Astrocyte (in vitro differentiated cells and primary cell): ENCODE data around the gene ZNF497. TPM values are rescaled to one million over a fixed set of nuclear protein-coding genes. Genes with fewer than 3 reads are reported as not detected.

Experiments used
- DNase-seq: peaks from one replicate; pipeline ENCODE4 v3.0.0-alpha.2; 2010; ENCODE audit warnings: low read depth
- FAIRE-seq: peaks from 2 replicates; lab custom pipeline; 2011; peaks lifted over from hg19 to GRCh38; lab: Jason Lieb, UNC
- H2AFZ ChIP-seq: 2 replicates; pipeline ENCODE4 v1.6.0; 2012; ENCODE audit warnings: low read depth, low read length, inconsistent platforms
- H3K27ac ChIP-seq: 2 replicates; pipeline ENCODE4 v1.5.1; 2011; ENCODE audit warnings: low read depth, low read length, inconsistent platforms
- H3K27me3 ChIP-seq: 2 replicates; pipeline ENCODE4 v1.6.0; 2011; ENCODE audit warnings: low read length, inconsistent platforms; ENCODE audit not compliant: insufficient read depth
- H3K36me3 ChIP-seq: 2 replicates; pipeline ENCODE4 v1.5.1; 2011; ENCODE audit warnings: low read length, inconsistent platforms; ENCODE audit not compliant: insufficient read depth
- H3K4me1 ChIP-seq: 2 replicates; pipeline ENCODE4 v1.5.1; 2011; ENCODE audit warnings: low read length, inconsistent platforms; ENCODE audit not compliant: insufficient read depth
- H3K4me2 ChIP-seq: 2 replicates; pipeline ENCODE4 v1.6.0; 2012; ENCODE audit warnings: low read length, inconsistent platforms
- H3K4me3 ChIP-seq: 2 replicates; pipeline ENCODE4 v1.5.1; 2011; ENCODE audit warnings: low read depth, mild to moderate bottlenecking, low read length, inconsistent platforms; ENCODE audit not compliant: insufficient read depth
- H3K79me2 ChIP-seq: 2 replicates; pipeline ENCODE4 v1.6.0; 2012; ENCODE audit warnings: mild to moderate bottlenecking, low read length, inconsistent platforms; ENCODE audit not compliant: insufficient read depth
- H3K9ac ChIP-seq: 2 replicates; pipeline ENCODE4 v1.6.0; 2012; ENCODE audit warnings: mild to moderate bottlenecking, low read length, inconsistent platforms
- H3K9me3 ChIP-seq: 2 replicates; pipeline ENCODE4 v1.5.1; 2012; ENCODE audit warnings: low read depth, mild to moderate bottlenecking, low read length, inconsistent platforms; ENCODE audit not compliant: insufficient read depth
- H4K20me1 ChIP-seq: 2 replicates; pipeline ENCODE4 v1.6.0; 2012; ENCODE audit warnings: low read length, inconsistent platforms; ENCODE audit not compliant: insufficient read depth
- H3K27ac Mint-ChIP-seq: one replicate; pipeline ENCODE4 v1.8.0; 2021; ENCODE audit warnings: mild to moderate bottlenecking, mixed read lengths; ENCODE audit not compliant: unreplicated experiment
- H3K27me3 Mint-ChIP-seq: one replicate; pipeline ENCODE4 v1.8.0; 2021; ENCODE audit warnings: low read depth, mixed read lengths; ENCODE audit not compliant: unreplicated experiment
- H3K36me3 Mint-ChIP-seq: one replicate; pipeline ENCODE4 v1.8.0; 2021; ENCODE audit warnings: low read depth, mixed read lengths; ENCODE audit not compliant: unreplicated experiment
- H3K4me1 Mint-ChIP-seq: one replicate; pipeline ENCODE4 v1.8.0; 2021; ENCODE audit warnings: low read depth, mixed read lengths; ENCODE audit not compliant: unreplicated experiment
- H3K4me3 Mint-ChIP-seq: one replicate; pipeline ENCODE4 v1.8.0; 2021; ENCODE audit warnings: mild to moderate bottlenecking, moderate library complexity, mixed read lengths; ENCODE audit not compliant: unreplicated experiment
- H3K9me3 Mint-ChIP-seq: one replicate; pipeline ENCODE4 v1.8.0; 2021; ENCODE audit warnings: mild to moderate bottlenecking, mixed read lengths; ENCODE audit not compliant: unreplicated experiment
- CTCF ChIP-seq: IDR thresholded peaks from 2 replicates; pipeline ENCODE4 v1.5.1; 2011; ENCODE audit warnings: low read depth, mild to moderate bottlenecking, inconsistent platforms, low read length, moderate library complexity; ENCODE audit not compliant: insufficient read depth
- EZH2 ChIP-seq: IDR thresholded peaks from 2 replicates; pipeline ENCODE4 v1.6.1; 2012; ENCODE audit warnings: mild to moderate bottlenecking, low read length, inconsistent platforms; ENCODE audit not compliant: insufficient read depth
- total RNA-seq: library from RNA; stranded (reverse); gene quantifications from 2 replicates; pipeline ENCODE4 v1.2.1, GENCODE V29; 2021

ZNF497 gene
- total RNA-seq, 1 donor from 2014 or later = 0.43 TPM

- H3K36me3 ChIP-seq = no peaks in the 10 kb centered on the region
- peak overlapping the region; percentile 78 for H3K9ac ChIP-seq
- H3K4me1 ChIP-seq = peaks cover 13% of the 10 kb centered on the region
- peak overlapping the region; percentile 47 for H3K27ac Mint-ChIP-seq
- peak overlapping the region; percentile 92 for H3K4me2 ChIP-seq
- no peaks in the 10 kb centered on the region for H3K27me3 ChIP-seq
- H2AFZ ChIP-seq = peak overlapping the region; percentile 87
- FAIRE-seq = no peak
- no peaks in the 10 kb centered on the region for H3K9me3 Mint-ChIP-seq
- H3K4me3 Mint-ChIP-seq = peak overlapping the region; percentile 93
- no peaks in the 10 kb centered on the region for H3K36me3 Mint-ChIP-seq
- peak overlapping the region; percentile 11 for H3K27ac ChIP-seq
- H4K20me1 ChIP-seq = no peaks in the 10 kb centered on the region
- H3K79me2 ChIP-seq = no peaks in the 10 kb centered on the region
- H3K9me3 ChIP-seq = no peaks in the 10 kb centered on the region
- H3K4me1 Mint-ChIP-seq = peaks cover 2% of the 10 kb centered on the region
- no peaks in the 10 kb centered on the region for H3K27me3 Mint-ChIP-seq
- peak overlapping the region; percentile 72 for H3K4me3 ChIP-seq
- peak; percentile 96 for DNase-seq
- TF ChIP-seq CTCF (no peak), EZH2 (no peak)
These were observed 38.6 kb upstream of the ZNF497 start for GRCh38 chr19:58400916-58401839.

GRCh38 chr19:58400316-58400915 is 37.9 kb upstream of the ZNF497 start:
- no peaks in the 10 kb centered on the region for H3K27me3 Mint-ChIP-seq
- DNase-seq (no peak), FAIRE-seq (no peak)
- peak overlapping the region; percentile 62 for H3K9ac ChIP-seq
- peaks cover 2% of the 10 kb centered on the region for H3K36me3 Mint-ChIP-seq
- H2AFZ ChIP-seq = peak overlapping the region; percentile 87
- peak overlapping the region; percentile 26 for H3K27ac Mint-ChIP-seq
- TF ChIP-seq EZH2 = no peak
- TF ChIP-seq CTCF = no peak
- H3K9me3 Mint-ChIP-seq = no peaks in the 10 kb centered on the region
- H4K20me1 ChIP-seq = peaks cover 3% of the 10 kb centered on the region
- H3K36me3 ChIP-seq = no peaks in the 10 kb centered on the region
- peaks cover 4% of the 10 kb centered on the region for H3K4me1 Mint-ChIP-seq
- no peaks in the 10 kb centered on the region for H3K79me2 ChIP-seq
- no peaks in the 10 kb centered on the region for H3K9me3 ChIP-seq
- H3K4me2 ChIP-seq = peak overlapping the region; percentile 92
- no peak overlapping the region for H3K27ac ChIP-seq
- peaks cover 18% of the 10 kb centered on the region for H3K4me1 ChIP-seq
- peak overlapping the region; percentile 93 for H3K4me3 Mint-ChIP-seq
- peak overlapping the region; percentile 56 for H3K4me3 ChIP-seq
- H3K27me3 ChIP-seq = no peaks in the 10 kb centered on the region
